RKO (cell line): ENCODE data around the gene SLC20A1.

Source experiments
- DNase-seq: peaks from one replicate; pipeline ENCODE4 v3.0.0-alpha.2; 2016; ENCODE audit warnings: low spot score

The SLC20A1 gene

DNA sequence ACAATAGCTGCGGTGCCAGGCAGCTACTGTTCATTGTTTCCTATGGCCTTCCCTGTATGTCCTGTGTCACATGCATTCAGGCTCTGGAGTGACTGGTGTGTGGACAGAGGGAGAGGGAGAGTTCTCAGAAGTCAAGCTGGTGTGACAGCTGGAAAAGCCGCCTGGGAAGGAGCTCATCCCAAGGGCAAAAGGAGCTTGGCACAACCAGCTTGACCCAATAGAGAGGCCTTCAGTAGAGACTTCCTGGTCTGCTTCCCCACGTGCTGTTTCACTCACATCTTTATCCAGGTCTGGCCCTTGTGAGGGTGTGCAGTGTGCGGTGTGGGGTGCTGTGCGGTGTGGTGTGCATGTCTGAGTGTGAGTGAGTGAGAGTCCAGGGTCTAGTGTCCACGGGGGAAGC, 64.0 kb downstream of the SLC20A1 start:
- DNase-seq, result no peak

- no peak for DNase-seq
Measured at GRCh38 chr2:112710956-112711750, 65.4 kb downstream of the SLC20A1 start.

- DNase-seq, result no peak
Measured at GRCh38 chr2:112712465-112712864, 66.7 kb downstream of the SLC20A1 start.

DNA sequence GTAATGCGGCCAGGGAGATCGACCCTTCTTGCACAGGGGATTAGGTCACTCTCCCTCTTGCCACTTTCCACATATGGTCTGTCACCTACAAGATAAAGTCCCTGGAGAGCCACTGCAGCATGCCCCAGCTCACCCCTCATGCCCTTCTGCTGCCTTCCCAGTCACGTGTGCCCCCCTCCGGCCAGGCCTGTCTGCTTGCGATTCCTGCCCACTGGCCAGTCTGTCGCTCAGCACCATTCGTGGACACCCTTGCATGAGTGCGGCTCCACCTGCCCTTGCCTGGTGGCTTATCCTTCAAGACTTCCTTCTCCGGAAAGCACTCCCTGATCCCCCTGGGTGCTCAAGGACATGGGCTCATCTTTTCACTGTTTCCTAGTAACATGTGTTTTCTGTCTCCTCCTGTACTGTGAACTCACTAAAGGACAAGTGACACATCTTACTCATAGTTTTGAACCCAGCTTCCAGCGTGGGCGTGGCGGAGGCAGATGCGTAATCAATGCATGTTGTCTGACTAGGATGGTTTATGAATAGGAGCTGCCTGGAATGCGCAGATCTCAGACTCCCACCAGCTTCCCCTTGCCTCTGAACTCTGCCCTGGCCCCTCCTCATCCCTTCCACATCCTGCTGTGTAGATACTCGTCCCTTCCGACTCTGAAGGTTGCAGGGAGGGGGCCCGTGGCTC, 67.3 kb downstream of the SLC20A1 start:
- peak; percentile 84 for DNase-seq
